NCI-H146 treated with DMSO at 0.1 percent for 48 hours (cell line): ENCODE measurements around the gene SYT3.

Experiments used
- DNase-seq: peaks from one replicate; lab custom pipeline; 2025; ENCODE audit not compliant: unreplicated experiment; lab: John Stamatoyannopoulos, UW

The SYT3 gene

DNA sequence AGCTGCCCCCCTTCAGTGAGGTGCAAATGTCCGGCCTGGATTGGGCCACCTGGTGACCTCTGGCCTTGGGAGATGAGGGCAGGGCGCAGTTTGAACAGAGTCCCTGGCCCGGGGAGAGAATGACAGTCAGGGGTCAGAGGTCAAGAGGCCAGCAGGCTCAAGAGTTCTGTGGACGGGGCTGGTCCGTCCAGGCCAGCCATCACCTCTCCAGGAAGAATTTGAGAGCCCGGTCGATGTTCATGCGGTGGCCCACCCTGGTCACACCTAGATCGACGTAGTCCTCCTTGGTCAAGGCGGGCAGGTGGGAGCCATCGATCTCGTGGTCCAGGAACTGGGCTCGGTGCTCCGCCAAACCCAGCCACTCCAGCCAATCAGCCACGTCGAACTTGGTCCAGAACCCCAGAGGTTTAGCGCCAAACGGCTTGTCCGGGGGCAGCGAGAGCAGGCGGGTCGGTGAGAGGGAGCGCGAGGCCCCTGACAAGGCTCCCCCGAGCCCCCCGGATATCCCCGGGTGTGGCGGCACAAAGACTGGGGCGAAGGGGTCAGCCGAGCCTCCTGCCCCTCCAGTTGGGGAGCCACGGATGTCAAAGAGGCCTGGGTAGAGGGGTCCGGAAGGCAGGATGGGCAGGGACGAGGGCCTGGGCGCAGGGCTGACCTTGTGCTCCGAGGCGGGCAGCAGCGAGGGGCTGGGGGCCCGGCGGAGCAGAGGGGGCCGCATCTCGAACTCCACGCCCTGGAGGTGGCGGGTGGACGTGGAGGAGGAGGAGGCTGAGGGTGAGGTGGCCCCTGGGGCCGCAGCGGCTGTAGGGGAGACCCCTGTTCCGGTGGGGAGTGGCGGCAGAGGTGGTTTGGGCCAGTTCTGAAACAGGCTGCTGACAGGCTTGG, 22.3 kb upstream of the SYT3 start:
- no peak for DNase-seq

DNA sequence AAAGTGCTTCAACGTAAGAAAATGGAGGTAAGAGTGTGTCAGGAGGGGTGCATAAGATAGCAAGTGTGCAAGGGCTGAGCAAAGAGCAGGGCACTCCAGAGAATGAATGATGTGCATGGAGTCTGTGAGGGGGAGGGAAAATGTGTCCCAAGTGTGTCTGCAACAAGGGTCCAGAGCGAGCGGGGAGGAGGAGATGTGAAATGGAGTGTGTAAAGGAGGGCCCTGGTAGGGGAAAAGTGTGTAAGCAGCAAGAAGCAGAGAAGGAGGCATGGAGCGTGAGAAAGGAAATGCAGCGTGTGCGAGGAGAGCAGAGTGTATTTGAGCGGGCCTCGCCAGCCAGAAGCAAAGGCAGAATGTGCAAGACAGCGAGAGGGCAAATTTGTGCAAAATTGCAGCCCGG, 21.3 kb upstream of the SYT3 start:
- DNase-seq, result no peak

DNA sequence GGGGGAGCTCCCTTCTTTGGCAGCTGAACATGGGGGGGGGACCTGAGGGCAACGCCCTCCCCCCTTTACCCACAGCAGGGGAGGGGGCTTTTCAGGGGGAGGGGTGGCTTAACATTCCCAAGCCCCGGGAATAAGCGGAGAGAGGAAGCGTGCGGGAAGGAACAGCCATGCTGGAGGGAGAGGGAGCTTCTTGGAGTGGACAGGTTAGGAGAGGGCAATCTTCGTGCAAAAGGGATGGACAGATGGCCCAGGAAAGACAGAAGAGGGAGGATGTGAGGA, 20.3 kb upstream of the SYT3 start:
- no peak for DNase-seq

DNA sequence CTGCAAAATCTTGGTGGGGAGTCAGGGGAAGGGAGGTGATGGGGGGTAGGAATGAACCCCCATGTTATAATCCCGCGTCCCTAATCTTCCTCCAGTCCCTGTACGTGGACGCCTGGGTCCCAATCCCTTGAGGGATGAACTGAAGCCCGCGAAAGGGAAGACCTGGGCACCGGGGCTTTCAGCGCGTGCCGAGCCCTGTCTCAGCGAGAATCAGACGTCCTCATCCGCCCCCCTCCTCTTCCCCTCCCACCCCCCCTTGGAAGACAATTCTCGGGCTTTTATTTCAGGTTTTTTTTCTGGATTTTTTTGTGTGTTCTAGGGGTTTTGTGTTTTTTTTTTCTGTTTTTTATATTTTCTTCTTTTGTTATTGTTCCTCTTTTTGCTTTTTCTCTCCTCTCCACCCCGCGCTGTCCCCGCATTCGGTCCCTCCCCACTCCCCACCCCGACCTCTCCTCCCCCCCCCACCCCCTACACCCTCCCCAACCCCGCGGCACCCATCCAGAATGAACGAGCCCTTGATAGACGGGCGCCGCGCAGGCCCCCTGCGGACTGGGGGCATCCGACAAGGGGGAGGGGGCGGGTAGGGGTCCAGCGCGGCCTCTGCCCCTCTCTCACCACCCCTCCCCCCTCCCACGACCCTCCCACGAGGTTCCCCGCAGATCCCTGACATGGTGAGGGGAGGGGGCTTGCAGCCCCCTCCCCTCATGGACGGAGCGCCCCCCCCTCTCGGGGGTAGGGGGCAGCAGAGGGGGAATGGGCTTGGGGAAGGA, 19.8 kb upstream of the SYT3 start:
- no peak for DNase-seq

DNA sequence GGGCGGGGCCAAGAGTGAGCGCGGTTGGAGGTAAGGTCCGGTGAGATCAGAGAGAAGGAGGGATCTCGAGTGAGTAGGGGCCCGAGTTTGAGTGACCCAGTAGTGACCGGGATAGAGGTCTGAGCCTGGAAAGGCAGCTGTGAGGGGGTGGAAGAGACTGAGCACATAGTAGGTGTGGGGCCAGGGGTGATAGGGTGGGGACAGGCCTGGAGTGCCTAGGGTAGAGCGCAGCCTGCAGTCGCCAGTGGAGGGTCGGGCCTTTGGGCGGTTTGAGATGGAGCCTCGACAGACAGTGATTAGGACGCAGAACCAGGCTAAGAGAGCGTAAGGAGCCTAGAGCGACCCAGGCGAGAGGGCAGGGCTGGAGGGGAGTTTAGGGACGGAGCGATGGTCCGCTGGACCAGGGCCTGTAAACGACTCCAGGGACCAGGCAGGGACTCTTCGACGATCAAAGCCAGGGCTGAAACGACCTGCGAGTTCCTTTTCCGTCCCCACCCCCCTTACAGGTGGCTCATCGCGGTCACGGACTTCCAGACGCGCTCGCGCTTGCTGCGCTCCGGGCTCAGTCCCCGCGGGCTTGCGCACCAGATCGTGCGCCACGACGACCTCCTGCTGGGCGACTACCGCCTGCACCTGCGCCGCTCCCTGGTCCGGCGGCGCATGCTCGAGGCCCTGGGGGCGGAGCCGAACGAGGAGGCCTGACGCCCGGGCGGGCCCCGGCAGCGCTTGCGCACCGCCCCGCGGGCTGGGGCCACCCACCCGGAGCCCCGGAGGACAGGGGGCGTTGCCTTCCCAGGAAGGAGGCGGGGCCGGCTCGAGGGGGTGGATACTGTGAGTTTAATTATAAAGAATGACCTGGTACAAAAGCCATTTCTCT, 19.0 kb upstream of the SYT3 start:
- DNase-seq, result no peak

DNA sequence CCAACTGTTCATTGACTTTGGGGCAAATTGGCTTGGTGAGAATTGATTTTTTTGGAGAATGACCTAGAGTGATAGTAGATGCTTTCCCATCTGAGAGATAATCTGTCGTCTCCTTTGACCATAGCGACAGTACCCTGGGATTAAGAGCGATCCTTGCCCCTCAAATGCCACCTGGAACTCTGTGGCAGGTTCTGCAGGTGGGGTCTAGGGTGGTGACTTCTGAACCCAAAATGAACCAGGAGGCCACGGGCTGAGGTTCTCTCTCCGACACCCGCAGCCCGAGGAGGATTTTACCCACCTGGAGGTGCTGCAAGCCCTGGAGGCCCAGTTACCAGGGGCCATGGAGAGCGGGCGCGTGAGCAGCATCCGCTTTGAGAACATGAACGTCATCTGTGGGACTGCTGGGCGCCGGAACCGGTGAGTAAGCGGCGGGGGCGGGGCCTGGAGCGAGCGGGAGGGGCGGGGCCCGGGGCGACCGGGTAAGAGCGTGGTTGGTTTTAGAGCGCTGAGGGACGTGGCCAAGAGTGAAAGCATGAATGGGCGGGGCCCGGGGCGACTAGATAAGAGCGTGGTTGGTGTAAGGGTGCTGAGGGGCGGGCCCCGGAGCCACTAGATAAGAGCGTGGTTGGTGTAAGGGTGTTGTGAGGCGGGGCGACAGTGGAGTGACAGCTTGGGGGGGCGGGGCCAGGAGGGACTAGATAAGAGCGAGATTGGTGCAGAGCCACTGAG, 18.2 kb upstream of the SYT3 start:
- no peak for DNase-seq

DNA sequence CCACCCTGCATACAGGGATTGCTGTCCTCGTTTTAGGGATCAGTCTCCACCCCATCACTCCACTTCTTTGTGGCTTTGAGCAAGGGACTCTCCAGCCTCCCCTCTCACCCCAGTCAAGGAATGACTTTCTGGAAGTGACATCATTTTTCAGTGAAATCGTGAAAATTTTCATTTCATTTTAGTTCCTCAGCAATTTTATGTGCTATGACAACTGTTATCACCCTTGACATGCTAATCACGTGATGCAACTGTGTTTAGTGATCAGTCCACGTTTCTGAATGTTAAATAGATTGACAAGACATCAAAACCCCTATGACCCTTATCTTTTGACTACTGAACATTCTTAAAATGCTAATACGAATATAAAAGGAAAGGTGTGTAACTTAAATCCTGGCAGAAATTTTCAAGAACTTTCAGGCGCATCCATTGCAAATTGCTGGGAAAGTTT, 17.6 kb upstream of the SYT3 start:
- DNase-seq, result no peak

DNA sequence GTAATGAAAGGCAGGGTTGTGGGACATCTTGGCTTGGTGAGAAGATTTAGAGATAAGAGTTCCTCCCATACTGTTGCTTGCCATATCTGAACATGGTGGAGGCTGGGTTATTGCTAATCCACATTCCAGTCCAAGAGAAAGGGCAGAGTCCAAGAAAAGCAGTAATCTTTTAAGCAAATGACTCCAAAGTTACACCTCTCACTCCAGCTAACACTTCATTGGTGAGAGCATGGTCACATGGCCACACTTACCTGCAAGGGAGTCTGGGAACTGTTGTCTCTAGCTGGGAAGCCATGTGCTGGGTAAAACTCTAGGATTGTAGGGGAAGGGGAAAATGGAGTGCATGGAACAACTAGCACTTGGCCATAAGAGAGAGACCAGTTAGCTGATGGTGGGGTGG, 15.2 kb upstream of the SYT3 start:
- DNase-seq, result no peak

DNA sequence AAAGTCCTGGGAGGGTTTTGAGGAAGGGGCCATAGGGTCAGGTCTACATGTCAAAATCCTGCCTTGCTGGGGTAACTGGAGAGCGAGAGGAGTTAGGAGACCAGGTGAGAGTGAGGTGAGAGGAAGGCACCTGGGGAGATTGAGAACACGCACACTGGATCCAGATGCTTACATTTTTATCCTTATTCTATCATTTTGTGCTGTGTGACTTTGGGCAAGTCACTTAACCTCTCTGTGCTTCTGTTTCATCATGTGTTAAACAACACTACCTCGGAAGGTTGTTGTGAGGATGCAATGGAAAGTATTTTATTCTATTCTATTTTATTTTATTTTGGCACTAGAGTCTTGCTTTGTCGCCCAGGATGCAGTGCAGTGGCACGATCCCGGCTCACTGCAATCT, 13.0 kb upstream of the SYT3 start:
- DNase-seq, result no peak

DNA sequence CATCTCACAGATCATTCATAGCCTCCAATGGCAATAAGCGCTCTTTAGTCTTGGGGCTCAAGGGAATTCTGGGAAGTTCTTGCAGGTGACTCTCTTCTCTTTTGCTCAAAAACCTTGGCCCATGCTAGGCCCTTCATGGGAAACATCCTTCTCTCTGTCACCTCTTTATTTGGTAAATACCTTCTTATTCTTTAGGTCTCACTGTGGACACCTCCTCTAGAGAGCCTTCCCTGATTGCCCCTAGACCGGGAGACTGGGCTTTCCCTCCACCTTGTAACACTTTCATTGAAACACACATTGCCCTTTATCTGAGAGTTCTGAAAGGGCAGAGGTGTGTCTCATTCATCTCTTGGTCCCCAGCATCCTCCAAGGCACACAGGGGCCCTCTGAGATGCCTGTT, 11.5 kb upstream of the SYT3 start:
- DNase-seq, result no peak

DNA sequence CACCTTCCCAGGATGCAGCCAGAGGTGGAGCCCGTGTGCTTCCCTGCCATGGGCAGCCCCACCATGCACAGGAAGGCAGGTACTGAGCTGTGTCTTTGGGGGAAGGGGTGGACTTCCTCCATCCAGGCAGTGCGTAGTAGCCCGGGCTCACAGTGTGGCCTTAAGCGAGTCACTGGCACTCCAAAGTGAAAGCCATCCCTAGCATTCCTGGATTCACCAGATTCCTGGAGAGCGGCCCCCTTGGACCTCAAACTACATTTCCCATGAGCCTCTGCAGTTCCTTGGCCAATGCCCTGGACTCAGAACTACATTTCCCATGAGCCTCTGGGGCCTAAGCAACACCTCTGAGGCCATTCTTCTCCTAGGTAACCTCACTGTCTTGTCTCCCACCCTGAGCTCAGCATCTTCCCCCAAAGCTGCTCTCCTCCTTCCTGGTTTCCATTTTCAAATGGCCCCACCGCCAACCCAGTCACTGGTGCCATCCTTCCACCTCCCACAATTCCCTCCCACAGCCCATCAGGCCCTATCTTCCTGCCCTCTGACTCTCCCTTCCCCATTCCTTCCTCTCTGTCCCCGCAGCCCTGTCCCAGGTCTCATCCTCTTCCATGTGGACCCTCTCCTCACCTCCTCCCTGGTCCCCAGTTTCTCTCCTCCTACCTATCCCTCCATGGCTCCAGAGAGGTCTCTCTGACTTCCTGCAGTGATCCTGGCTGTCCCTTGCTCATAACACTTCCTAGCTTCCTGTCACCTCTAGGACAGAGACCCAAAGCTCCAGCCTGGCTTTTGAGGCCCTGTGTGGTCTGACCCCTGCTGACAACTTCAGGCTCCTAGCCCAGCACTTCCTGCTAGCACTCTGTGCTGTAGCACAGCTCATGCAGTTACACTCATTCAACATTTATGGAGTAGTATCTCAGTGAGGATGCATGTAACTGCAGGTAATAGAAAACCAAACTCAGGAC, 10.0 kb upstream of the SYT3 start, which contains the start of gene C19orf81:
Gene C19orf81 (plus strand): TSS at position 13 of the 959 bp plus-strand sequence. CDS start 0 bp downstream, at position 13.
- DNase-seq, result no peak

DNA sequence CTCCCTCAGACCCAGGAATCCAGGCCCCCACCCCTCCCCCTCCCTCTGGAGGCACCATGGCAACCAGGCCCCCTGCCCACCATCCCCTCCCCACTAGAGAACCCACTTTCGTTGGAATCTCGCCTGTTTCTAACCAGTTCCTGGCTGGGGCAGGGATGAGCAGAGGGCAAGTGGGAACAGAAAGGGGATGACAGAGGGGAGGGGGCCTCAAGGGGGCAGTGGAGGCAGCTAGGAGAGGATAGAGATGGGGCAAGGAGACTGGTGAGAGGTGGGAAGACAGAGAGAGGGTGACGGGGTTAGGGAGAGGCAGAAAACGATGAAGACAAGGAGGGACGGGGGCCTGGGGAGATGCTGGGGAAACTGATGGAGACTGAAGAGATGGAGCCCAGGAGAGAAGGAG, 9.0 kb upstream of the SYT3 start:
- no peak for DNase-seq

DNA sequence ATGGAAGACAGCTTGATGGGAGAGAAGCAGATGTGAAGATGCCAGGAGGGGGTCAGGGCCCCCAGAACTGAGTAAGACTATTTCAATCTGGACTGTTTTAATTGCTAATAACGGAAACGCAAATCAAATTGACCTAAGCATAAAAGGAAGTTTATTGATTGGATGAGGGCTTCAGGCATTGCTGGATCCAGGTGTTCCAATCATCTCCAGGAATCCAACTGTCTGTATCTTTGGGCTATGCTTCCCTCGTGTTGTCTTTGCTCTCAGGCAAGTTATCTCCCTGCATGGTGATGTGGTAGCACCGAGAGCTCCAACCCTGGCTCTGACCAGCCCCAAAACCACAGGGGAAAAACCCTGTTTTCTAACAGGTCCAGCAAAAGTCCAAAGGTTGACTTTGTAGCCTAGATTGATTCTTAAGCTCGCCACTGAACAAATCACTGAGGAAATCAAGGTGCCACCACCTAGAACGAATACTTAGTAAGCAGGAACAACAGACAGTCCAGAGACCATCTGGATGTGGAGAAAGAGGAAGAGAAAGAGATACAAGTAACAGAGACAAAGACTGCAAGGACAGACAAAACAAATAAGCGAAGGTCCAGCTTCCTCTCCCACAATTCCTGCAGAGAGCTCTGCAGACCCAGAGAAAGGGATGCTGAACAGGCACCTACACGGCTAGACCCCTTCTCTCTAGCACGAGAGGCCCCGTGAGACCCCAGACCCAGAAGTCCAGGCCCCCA, 8.4 kb upstream of the SYT3 start:
- DNase-seq, result no peak

DNA sequence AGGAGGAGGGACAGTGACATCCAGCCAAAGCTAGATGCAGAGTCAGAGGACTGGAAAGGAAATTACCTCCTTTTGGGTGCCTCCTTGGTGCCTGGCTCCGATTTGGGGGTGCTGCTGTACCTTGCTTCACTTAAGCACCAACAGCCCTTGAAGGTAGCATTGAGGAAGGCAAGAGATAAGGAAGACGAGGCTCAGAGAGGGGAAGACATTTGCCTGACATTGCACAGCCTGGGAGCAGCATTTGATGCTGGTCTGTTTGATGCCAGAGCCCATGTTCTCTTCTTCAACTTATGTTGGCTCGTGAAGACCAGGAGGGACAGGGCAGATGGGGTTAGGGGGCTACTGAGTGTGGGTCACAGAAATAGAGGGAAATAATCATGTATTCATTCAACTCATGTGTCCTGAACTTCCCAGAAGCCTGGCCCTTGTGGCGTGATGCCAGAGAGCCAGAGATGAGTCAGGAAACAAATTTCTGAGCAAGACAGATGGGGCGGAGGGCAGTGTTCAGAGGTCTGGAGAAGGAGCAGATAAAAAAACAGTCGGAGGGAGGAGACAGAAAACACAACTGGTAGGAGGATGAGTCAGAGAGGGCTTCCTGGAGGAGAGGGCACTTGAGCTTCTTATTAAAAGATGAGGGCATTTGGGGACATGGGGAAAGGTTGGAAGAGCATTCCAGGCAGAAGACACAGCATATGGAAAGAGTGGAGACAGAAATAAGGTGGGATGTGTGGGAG, 6.6 kb upstream of the SYT3 start:
- DNase-seq, result no peak

DNA sequence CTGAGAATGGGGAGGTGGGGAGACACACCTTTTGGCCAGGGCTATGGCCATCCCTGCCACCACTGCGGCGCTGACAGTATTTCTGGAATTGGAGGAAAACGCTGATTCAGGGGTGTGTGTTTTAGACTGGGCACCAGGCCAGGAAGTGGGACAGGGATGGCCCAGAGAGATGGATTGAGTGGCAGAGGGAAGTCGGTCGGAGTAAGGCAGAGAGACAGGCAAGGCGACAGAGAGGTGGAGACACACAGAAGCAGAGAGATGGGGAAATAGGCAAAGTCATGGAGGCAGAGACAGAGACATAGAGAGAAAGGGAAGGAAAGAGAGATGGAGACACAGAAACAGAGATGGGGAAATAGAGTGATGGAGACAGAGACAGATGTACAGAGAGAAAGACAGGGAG, 5.4 kb upstream of the SYT3 start:
- no peak for DNase-seq

DNA sequence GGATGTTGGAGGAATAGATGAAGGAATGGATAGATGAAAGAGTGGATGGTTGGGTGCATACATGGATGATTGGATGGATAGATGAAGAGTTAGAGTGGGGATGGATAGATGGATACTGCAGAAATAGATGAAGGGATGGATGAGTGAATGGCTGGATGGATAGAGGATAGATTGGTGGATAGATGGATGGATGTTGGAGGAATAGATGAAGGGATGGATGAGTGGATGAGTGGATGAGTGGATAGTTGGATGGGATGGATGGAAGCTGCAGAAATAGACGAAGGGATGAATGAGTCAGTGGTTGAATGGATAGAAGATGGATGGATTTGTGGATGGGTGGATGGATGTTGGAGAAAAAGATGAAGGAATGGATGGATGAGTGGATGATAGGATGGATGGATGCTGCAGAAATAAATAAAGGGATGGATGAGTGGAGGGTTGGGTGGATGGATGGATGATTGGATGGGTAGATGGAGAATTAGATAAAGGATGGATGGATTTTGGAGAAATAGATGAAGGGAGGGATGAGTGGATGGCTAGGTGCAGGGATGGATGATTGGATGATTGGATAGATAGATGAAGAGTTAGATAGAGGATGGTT, 4.7 kb upstream of the SYT3 start:
- DNase-seq, result no peak

DNA sequence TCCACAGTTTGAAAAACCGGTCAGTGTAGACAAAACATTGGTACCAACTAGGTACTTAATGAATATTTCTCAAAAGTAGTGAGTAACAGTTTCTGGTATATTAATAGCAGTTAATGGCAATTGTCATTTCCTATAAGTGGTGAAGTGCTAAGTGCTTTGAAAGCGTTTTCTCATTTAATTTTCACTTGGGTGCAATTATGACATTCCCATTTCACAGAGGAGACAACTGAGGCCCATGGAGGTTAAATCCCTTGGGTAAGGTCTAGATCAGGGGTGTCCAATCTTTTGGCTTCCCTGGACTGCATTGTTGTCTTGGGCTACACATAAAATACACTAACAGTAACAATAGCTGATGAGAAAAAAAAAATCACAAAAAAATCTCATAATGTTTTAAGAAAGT, 687 bp upstream of the SYT3 start:
- DNase-seq, result no peak

DNA sequence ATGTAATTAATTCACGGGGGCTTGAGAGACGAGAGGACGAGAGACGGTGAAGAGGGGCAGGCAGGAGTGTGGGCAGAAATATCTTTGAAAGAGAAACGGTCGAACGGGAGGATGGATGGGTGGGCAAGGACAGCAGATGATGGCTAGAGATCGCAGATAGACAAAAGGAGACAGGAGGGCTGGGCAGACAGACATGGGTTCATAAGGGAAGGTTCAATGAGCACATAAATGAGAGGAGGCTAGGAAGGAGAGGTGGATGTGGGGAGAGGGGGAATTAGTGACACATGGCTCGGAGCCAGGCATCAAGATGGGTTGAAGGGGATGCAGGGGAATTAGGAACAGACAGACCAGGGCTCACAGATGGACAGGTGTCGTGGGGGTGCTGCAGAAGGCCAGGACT, 1.1 kb downstream of the SYT3 start:
- no peak for DNase-seq
